GM19455 (cell line): ENCODE data around the gene HIVEP1.

Experiments
- ATAC-seq: cut with Tn5 transposase; IDR thresholded peaks from one replicate; pipeline ENCODE4 v1.9.1; 2021; ENCODE audit not compliant: unreplicated experiment

The HIVEP1 gene

GRCh38 chr6:12182676-12183075 is 170.6 kb downstream of the HIVEP1 start:
- no peak for ATAC-seq

GRCh38 chr6:12185081-12185673 is 173.1 kb downstream of the HIVEP1 start:
- ATAC-seq: no peak

GRCh38 chr6:12186528-12186927 is 174.4 kb downstream of the HIVEP1 start:
- ATAC-seq: no peak

GRCh38 chr6:12189150-12189549 is 177.0 kb downstream of the HIVEP1 start:
- no peak for ATAC-seq

DNA sequence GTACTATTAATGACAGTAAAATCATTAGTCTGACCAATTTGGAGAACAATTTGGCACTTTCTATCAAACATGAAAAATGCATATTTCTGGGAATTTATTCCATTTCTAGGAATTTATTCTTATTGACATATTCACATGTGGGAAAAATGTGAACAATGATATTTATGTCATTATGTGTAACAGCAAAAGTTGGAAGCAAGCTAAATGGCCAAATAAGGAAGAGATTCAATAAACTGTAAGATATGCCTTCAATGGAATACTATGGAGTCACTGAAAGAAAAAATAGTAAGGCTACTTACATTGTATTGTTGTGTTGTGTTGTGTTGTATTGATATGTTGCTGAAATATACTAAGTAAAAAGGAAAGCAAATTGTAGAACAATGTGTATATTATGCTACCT is 177.5 kb downstream of the HIVEP1 start:
- ATAC-seq: no peak

DNA sequence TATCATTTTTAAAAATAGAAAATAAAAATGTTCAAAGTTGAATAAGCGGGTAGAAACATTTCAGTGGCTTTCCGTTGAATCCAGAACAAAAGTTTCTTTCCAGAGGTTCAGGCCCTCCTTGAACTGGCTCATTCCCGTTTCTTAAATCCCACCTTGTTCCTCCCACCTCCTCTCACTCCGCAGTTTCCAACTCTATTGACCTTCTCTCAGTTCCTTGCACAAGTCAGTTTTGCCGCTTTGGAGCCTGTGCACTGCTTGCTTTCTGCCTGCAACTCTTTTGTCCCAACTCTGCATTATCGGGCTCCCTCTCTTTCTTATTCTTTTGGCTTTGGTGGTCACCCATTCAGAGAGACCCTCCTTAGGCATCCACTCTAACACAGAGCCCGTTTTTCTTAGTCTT is 178.1 kb downstream of the HIVEP1 start:
- ATAC-seq: no peak

DNA sequence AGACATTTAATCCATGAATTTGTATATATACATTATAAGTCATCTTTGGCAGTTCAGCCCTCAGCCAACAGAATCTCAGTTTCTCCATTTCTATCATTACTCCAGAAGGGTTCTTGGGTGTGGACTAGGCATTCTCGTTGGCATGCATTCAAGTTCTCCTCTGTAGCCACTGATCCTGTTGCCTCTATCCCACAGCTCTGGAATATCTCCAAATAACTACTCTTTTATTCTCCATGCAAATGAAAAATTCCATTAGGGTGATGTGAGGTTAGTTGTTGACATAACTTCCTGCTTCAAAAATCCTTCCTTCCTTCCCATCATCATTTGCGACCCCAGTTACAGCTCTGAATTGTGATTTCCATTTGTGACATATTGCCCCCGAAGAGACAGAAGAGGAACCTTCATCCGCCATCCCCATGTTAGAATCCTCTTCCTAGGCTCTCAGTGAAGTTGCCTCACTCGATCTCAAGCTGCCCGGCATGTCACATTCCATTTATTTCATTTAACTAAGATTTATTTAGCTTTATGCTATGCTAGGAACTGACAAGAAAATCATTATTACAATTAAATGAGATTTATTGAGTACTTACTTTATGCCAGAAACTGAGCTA is 184.3 kb downstream of the HIVEP1 start:
- ATAC-seq: no peak

- ATAC-seq: no peak
Observed at GRCh38 chr6:12198851-12199250, 186.7 kb downstream of the HIVEP1 start.

DNA sequence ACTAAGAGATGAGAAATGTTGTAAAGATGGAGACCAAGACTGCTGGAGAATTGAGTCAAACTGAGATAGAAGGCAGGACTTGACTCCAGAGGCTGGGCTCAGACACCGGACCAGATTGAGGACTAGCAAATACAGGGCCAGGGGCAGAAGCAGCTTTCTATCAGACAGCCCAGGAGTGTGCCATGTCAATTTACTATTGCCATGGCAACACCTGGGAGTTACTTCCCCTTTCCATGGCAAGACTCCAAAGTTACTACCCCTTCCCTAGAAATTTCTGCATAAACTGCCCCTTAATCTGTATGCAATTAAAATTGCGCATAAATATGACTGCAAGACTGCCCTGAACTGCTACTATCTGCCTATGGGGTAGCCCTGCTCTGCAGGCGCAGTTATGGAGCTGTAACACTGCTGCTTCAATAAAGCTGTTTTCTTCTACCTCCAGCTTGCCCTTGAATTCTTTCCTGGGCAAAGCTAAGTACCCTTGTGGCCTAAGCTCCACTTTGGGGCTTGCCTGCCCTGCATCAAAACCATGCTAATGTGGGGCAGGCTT is 188.0 kb downstream of the HIVEP1 start:
- ATAC-seq: no peak

GRCh38 chr6:12200761-12201160 is 188.6 kb downstream of the HIVEP1 start:
- no peak for ATAC-seq

DNA sequence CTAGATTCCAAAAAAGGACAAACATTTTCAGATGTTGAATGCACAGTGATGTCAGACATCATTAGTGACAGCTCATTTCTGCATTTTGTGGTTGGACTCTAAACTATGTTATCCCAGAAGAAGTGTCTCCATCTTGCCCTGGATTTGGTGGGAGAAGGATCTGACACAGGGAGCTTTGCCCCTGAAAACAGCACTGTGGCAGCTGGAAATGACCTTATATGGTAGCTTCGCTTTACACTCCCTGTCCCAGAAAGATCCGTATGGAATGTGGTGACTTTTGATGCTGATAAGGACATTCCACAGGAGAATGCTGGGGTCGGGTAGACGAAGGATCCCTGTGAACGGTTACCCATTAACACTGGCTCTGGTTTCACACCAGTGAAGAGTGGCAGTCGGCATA is 190.9 kb downstream of the HIVEP1 start:
- no peak for ATAC-seq

- ATAC-seq: no peak
Observed at GRCh38 chr6:12208190-12208589, 196.1 kb downstream of the HIVEP1 start.

DNA sequence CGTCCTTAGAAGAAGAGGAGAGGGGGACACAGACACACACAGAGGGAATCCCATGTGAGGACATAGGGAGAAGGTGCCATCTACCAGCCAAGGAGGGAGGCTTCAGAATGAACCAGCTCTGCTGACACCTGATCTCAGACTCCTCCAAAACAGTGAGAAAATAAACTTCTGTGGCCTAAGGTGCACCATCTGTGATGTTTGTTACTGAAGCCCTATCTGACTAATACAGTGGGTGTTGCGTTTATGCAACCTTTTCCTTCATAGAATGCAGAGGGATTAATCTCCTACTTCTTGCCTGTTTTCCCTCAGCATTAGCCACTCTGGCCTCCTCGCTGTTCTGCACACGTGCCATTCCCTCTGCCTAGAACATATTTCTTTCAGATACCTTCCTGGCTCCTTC is 196.6 kb downstream of the HIVEP1 start:
- no peak for ATAC-seq
